Omental fat pad (tissue), 4 donors: ENCODE results near the gene C1QTNF6. TPM values are rescaled to one million over a fixed set of nuclear protein-coding genes. Genes with fewer than 3 reads are reported as not detected.

Experiments
- ATAC-seq: fragments of 150-250 bp; one replicate; pipeline ENCODE4 v1.9.1; 2016; ENCODE audit warnings: mild to moderate bottlenecking, moderate library complexity; ENCODE audit not compliant: low FRiP score
- DNase-seq: peaks from one replicate; pipeline ENCODE4 v3.0.0-alpha.2; 2019; ENCODE audit warnings: low spot score
- total RNA-seq, 4 donors: library from RNA; depleted of rRNA; stranded (reverse); fragments of >200 nt; gene quantifications; one replicate each; pipeline ENCODE4 v1.1.0, GENCODE V29; 2016
- TF ChIP-seq, protein P1 (sequence below), 3 donors: fragments of 450-650 bp; IDR thresholded peaks; one replicate each; pipeline ENCODE4 v1.5.1; 2016 to 2017; ENCODE audit warnings: antibody characterized with exemption in 3 of 3, mild to moderate bottlenecking in 3 of 3, moderate library complexity in 2 of 3

C1QTNF6 gene
- total RNA-seq, 4 donors from 2014 or later, result 1.0 to 2.8 (median 1.4) TPM

- DNase-seq (no peak), ATAC-seq (no peak)
- TF ChIP-seq, protein P1, sequence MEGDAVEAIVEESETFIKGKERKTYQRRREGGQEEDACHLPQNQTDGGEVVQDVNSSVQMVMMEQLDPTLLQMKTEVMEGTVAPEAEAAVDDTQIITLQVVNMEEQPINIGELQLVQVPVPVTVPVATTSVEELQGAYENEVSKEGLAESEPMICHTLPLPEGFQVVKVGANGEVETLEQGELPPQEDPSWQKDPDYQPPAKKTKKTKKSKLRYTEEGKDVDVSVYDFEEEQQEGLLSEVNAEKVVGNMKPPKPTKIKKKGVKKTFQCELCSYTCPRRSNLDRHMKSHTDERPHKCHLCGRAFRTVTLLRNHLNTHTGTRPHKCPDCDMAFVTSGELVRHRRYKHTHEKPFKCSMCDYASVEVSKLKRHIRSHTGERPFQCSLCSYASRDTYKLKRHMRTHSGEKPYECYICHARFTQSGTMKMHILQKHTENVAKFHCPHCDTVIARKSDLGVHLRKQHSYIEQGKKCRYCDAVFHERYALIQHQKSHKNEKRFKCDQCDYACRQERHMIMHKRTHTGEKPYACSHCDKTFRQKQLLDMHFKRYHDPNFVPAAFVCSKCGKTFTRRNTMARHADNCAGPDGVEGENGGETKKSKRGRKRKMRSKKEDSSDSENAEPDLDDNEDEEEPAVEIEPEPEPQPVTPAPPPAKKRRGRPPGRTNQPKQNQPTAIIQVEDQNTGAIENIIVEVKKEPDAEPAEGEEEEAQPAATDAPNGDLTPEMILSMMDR (IDR thresholded peaks at IDR 0.05), result no peak
These were observed 31.2 kb downstream of the C1QTNF6 start for GRCh38 chr22:37156686-37157435.

DNA sequence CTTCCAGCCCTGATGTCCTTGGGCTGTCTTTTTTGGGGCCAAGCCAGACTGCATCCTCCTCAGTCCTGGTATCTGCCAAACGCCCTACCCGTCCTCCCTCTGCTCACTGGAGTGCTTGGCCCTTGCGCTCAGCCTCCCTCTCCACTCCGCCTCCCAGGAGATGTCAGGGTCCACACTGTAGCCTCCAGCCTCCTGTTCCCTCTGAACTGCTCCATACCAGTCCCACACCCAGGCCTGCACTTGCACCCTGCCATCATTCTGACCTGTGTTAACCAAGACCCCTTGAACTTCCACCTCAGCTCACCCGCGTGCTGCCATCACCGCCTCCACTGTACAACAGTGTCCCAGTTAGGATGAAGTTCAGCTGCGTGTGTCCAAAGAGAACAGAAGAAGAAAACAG, 32.1 kb downstream of the C1QTNF6 start:
- TF ChIP-seq, protein P1 (IDR thresholded peaks at IDR 0.05), result no peak
- DNase-seq, result no peak
- ATAC-seq, result no peak

DNA sequence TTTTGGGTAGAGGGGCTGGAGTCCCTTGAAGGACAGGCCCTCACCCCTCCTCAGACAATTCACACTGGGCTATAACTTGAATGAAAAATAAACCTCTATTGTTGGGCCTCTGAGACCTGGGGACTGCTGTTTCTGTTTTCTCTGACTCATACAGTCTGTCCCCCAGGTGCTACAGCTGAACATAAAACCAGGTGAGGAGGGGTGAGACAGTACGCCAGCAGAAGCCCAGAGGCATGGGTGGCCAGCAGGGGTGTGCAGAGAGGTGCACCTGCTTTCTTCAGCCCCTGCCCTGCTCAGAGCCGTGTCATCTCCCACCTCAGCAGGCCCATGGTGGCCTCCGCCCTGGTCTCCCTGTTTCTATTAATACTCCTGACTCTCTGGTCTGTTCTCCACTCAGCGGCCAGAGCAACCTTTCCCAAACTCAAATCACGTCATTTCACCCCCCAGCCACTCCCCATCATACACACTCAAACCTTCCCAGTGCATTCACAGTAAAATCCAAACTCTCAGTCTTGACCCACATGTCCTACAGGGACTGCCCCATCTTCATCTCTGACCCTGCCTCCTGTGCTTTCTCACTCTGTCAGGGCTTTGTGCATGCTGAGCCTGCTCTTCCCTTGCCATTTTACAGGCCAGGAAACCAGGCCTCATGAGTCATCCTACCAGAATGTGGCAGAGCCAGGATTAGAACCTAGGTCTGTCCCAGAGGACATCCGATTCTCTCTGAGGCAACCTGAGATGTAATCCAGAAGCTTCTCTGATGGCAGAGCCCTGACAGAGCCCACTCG, 32.9 kb downstream of the C1QTNF6 start:
- no peak for ATAC-seq
- TF ChIP-seq, protein P1 (IDR thresholded peaks at IDR 0.05), result no peak
- DNase-seq, result no peak

DNA sequence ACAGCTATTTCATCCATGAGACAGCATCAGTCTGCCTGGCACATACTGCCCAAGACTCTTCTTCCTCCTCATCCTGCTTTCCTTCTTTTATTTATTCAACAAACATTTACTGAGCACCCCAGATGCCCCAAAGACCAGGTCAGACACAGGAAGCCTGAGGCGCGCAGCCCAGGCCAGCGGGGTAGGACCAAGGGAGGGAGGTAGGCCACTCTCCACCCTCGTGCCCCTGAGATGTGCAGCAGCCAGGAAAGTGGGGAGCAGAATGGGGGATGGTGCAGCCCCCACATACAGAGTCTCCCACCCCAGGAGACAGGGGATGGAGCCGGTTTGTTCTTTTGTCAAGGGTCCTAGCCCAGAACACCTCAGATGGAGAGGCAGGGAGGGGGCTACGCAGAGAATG, 34.1 kb downstream of the C1QTNF6 start:
- TF ChIP-seq, protein P1 (IDR thresholded peaks at IDR 0.05), result no peak
- no peak for DNase-seq
- no peak for ATAC-seq

DNA sequence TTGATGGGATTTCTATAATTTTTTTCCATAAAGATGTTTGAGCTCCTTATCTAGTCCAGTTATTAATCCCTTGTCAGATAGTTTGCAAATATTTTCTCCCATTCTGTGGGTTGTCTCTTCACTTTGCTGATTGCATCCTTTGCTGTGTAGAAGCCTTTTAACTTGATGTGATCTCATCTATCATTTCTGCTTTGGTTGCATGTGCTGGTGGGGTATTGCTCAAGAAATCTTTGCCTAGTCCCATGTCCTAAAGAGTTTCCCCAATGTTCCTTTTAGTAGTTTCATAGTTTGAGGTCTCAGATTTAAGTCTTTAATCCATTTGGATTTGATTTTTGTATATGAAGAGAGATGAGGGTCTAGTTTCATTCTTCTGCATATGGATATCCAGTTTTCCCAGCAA, 36.6 kb downstream of the C1QTNF6 start:
- no peak for ATAC-seq
- no peak for DNase-seq
- TF ChIP-seq, protein P1 (IDR thresholded peaks at IDR 0.05), result no peak

GRCh38 chr22:37150701-37151100, 37.3 kb downstream of the C1QTNF6 start:
- TF ChIP-seq, protein P1 (IDR thresholded peaks at IDR 0.05), result no peak
- DNase-seq (no peak), ATAC-seq (no peak)
